OCI-LY7 (cell line): Measurements from ENCODE around the gene ZWINT. TPM values are rescaled to one million over a fixed set of nuclear protein-coding genes. Genes with fewer than 3 reads are reported as not detected.

Source experiments
- BruUV-seq: library from RNA; stranded (reverse); fragments of 400-500 nt; replicated peaks from 2 replicates; lab custom pipeline; 2021; lab: Mats Ljungman, UMichigan
- CTCF ChIA-PET: fragments of 300-600 bp; sonication (Branson Sonifier 250); formaldehyde crosslinking; loops from one replicate; lab custom pipeline; 2022; ENCODE audit warnings: antibody characterized with exemption; ENCODE audit not compliant: unreplicated experiment; lab: Charles Lee
- POLR2A ChIA-PET: fragments of 300-600 bp; sonication (Branson Sonifier 250); formaldehyde crosslinking; loops from one replicate; lab custom pipeline; 2022; ENCODE audit warnings: antibody characterized with exemption; lab: Charles Lee
- DNase-seq: peaks from one replicate; pipeline ENCODE4 v3.0.0-alpha.2; 2015; ENCODE audit warnings: low spot score
- H2AFZ ChIP-seq: fragments of 200-600 bp; sonication (generic), shearing (Covaris generic); 2 replicates; pipeline ENCODE4 v1.6.1; 2014; ENCODE audit warnings: mild to moderate bottlenecking, antibody characterized with exemption, low read length, moderate library complexity
- H3K27ac ChIP-seq: fragments of 200-600 bp; sonication (generic); 2 replicates; pipeline ENCODE4 v1.5.1; 2014; ENCODE audit warnings: mixed run types, low read depth, mild to moderate bottlenecking, moderate library complexity, low read length, inconsistent platforms; ENCODE audit not compliant: poor library complexity, severe bottlenecking
- H3K36me3 ChIP-seq: fragments of 200-600 bp; sonication (generic); 2 replicates; pipeline ENCODE4 v1.6.1; 2014; ENCODE audit warnings: mild to moderate bottlenecking, antibody characterized with exemption, low read length, moderate library complexity, mixed read lengths; ENCODE audit not compliant: insufficient read depth
- H3K4me1 ChIP-seq: fragments of 200-600 bp; sonication (generic); 2 replicates; pipeline ENCODE4 v1.5.1; 2014; ENCODE audit warnings: mild to moderate bottlenecking, low read length; ENCODE audit not compliant: insufficient read depth, poor library complexity, severe bottlenecking
- H3K4me2 ChIP-seq: fragments of 200-600 bp; sonication (generic); 2 replicates; pipeline ENCODE4 v1.6.1; 2014; ENCODE audit warnings: mild to moderate bottlenecking, low read length
- H3K4me3 ChIP-seq: fragments of 200-600 bp; sonication (generic); 2 replicates; pipeline ENCODE4 v1.5.1; 2014; ENCODE audit warnings: mild to moderate bottlenecking, low read depth, low read length; ENCODE audit not compliant: poor library complexity, severe bottlenecking
- H3K79me2 ChIP-seq: fragments of 200-600 bp; sonication (generic); 2 replicates; pipeline ENCODE4 v1.6.1; 2016; ENCODE audit warnings: low read depth, mild to moderate bottlenecking, low read length, moderate library complexity, mixed read lengths; ENCODE audit not compliant: insufficient read depth
- H3K9me2 ChIP-seq: fragments of 200-600 bp; sonication (generic); 2 replicates; pipeline ENCODE4 v1.6.1; 2016; ENCODE audit warnings: mild to moderate bottlenecking, low read length, mixed read lengths; ENCODE audit not compliant: insufficient read depth
- H3K9me3 ChIP-seq: fragments of 200-600 bp; sonication (generic); 2 replicates; pipeline ENCODE4 v1.6.1; 2014; ENCODE audit warnings: mild to moderate bottlenecking, mixed run types, low read length, mixed read lengths
- H4K20me1 ChIP-seq: fragments of 200-600 bp; sonication (generic); 2 replicates; pipeline ENCODE4 v1.6.1; 2014; ENCODE audit warnings: mild to moderate bottlenecking, antibody characterized with exemption, low read length, moderate library complexity, mixed read lengths; ENCODE audit not compliant: insufficient read depth
- EZH2phosphoT487 ChIP-seq: fragments of 200-600 bp; sonication (generic); IDR thresholded peaks from 2 replicates; pipeline ENCODE4 v1.6.1; 2018; ENCODE audit warnings: low read depth, borderline replicate concordance, mild to moderate bottlenecking, mixed run types, antibody characterized with exemption, low read length, moderate library complexity, mixed read lengths
- intact Hi-C: fragments of 100-400 bp; cut with micrococcal nuclease; formaldehyde crosslinking; loops from one replicate; pipeline ENCODE4 v1.10.0; 2022; ENCODE audit not compliant: unreplicated experiment
- total RNA-seq, 2 experiments: library from RNA; depleted of rRNA in 1 of 2; stranded (reverse); fragments of >200 nt in 1 of 2; shearing (Covaris generic) in 1 of 2; gene quantifications; 2 replicates each; pipeline ENCODE4 v1.2.3, GENCODE V29; 2014 to 2022
- TF ChIP-seq, protein P1 (sequence below): fragments of 200-600 bp; sonication (generic); conservative IDR thresholded peaks from 2 replicates; pipeline ENCODE4 v1.5.1; 2014; ENCODE audit warnings: mild to moderate bottlenecking, antibody characterized with exemption, low read length, moderate library complexity, mixed read lengths

Gene ZWINT
- total RNA-seq, 2 experiments from 2014 or later = 115 to 220 TPM

DNA sequence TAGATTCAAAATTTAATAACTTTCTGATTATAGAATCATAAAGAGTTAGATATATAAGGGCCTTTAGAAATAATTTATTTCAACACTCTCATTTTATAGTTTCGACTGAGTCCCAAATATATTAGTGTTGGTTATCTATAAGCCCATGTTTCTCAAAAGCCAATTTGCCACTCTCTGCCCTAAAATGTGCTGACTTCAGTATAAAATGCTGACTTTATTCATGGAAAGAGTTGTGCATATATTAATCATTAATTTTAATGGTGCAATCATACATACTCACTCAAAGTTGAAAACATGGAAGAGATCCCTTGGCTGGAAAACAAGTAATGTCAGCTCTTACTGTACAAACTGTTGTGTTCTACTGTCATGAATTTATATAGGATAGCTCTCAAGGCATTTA lies 19.4 kb downstream of the ZWINT start:
- intact Hi-C loops = no loop called here
- no peak overlapping the region for H3K27ac ChIP-seq
- H3K36me3 ChIP-seq = no peaks in the 10 kb centered on the region
- no peak overlapping the region for H3K4me2 ChIP-seq
- H4K20me1 ChIP-seq = no peaks in the 10 kb centered on the region
- ChIA-PET POLR2A (interaction anchor here (0.7 to 2.0 kb wide), 2 partner anchors 14 to 20 kb away, joined by 3 to 6 read pairs; partner anchors contain the start of gene ZWINT), CTCF (no interaction called here)
- no peak for TF ChIP-seq EZH2phosphoT487
- TF ChIP-seq, protein P1, sequence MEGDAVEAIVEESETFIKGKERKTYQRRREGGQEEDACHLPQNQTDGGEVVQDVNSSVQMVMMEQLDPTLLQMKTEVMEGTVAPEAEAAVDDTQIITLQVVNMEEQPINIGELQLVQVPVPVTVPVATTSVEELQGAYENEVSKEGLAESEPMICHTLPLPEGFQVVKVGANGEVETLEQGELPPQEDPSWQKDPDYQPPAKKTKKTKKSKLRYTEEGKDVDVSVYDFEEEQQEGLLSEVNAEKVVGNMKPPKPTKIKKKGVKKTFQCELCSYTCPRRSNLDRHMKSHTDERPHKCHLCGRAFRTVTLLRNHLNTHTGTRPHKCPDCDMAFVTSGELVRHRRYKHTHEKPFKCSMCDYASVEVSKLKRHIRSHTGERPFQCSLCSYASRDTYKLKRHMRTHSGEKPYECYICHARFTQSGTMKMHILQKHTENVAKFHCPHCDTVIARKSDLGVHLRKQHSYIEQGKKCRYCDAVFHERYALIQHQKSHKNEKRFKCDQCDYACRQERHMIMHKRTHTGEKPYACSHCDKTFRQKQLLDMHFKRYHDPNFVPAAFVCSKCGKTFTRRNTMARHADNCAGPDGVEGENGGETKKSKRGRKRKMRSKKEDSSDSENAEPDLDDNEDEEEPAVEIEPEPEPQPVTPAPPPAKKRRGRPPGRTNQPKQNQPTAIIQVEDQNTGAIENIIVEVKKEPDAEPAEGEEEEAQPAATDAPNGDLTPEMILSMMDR = no peak
- no peak overlapping the region for H2AFZ ChIP-seq
- no peak overlapping the region for H3K4me3 ChIP-seq
- H3K79me2 ChIP-seq = no peaks in the 10 kb centered on the region
- H3K4me1 ChIP-seq = no peaks in the 10 kb centered on the region
- H3K9me2 ChIP-seq = no peaks in the 10 kb centered on the region
- peaks cover 6% of the 10 kb centered on the region; the same call in 1 of the 2 replicates for H3K9me3 ChIP-seq
- DNase-seq = no peak
- no TSS peak for BruUV-seq

DNA sequence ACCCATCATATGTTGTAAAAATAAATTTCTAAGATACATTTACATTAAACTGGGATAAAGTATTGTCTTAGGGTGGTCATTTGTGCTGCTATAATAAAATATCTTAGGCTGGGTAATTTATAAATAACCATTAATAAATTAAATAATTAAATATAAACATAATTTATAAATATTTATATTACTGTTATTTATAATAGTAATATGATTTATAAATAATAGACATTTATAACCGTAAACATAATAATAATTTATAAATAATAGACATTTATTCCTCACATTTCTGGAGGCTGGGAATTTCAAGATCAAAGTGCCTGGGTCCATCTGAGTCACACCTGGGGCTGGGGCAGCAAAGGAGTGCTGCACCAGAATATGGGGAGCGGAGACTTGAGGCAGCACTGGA lies 31.1 kb downstream of the ZWINT start:
- TF ChIP-seq EZH2phosphoT487 = no peak
- TF ChIP-seq, protein P1 = no peak
- no TSS peak for BruUV-seq
- intact Hi-C loops = no loop called here
- Histone ChIP-seq H3K79me2 (no peaks in the 10 kb centered on the region), H3K36me3 (no peaks in the 10 kb centered on the region), H3K9me2 (no peaks in the 10 kb centered on the region), H3K4me1 (no peaks in the 10 kb centered on the region), H3K4me3 (no peak overlapping the region), H3K27ac (no peak overlapping the region), H2AFZ (no peak overlapping the region), H4K20me1 (no peaks in the 10 kb centered on the region), H3K9me3 (no peaks in the 10 kb centered on the region), H3K4me2 (no peak overlapping the region)
- no peak for DNase-seq
- POLR2A ChIA-PET = no interaction called here
- CTCF ChIA-PET = no interaction called here

DNA sequence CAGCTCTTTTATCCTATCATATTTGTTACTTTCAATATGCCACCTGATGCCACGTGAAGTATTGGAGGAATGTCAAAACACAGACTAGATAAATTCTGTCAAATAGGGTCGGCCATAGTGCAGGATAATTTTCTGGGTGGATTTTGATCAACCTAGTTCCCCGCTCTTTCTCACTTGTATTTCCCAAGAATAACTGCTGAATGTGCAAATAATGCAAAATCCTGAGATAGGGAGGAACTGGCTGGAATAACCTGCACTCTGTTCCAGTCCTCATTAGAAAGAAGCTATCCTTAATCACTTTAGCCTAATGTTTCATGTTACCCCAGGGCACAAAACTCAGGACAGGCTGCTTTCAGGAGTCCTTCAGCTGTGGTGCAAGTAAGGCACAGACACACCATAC lies 33.9 kb downstream of the ZWINT start:
- CTCF ChIA-PET = interaction anchor here (0.5 to 0.6 kb wide), 2 partner anchors 400 to 1625 kb away, joined by 3 to 6 read pairs; no protein-coding TSS in a partner anchor
- POLR2A ChIA-PET = interaction anchor here (0.6 to 1.9 kb wide), 5 partner anchors 13 to 601 kb away, joined by 3 to 6 read pairs (median 4); partner anchors contain the start of gene ZWINT

More for the DNA sequence above, 33.9 kb downstream of the ZWINT start:
- H2AFZ ChIP-seq = no peak overlapping the region
- no TSS peak for BruUV-seq
- H3K9me3 ChIP-seq = no peaks in the 10 kb centered on the region
- no peak overlapping the region for H3K4me2 ChIP-seq
- no peak overlapping the region for H3K27ac ChIP-seq
- H3K9me2 ChIP-seq = no peaks in the 10 kb centered on the region
- intact Hi-C loops = no loop called here
- no peak for DNase-seq
- no peak overlapping the region for H3K4me3 ChIP-seq
- H3K4me1 ChIP-seq = no peaks in the 10 kb centered on the region
- no peaks in the 10 kb centered on the region for H3K36me3 ChIP-seq
- no peaks in the 10 kb centered on the region for H4K20me1 ChIP-seq
- no peak for TF ChIP-seq EZH2phosphoT487
- TF ChIP-seq, protein P1 = no peak
- H3K79me2 ChIP-seq = no peaks in the 10 kb centered on the region
